Measurements from ENCODE around the gene FRMD6.

The FRMD6 gene

DNA sequence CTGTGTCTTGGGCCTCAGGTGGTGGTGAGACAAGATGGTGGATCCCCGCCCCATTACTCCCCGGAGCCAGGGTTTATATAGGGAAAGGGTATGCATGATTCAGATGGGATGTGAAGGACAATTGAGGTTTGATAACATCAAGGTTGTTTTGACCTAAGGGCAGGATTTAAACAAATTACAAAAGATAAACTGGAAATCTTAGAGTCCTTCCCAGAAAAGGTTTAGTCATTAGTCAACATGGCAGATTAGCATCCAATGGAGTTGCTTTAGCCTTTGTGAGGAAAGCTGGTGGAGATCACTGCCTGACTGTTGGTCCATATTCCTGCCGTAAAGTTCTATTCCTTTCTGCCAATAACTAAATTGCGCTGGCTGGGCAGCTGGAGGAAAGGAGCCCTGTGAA, 15.6 kb upstream of the FRMD6 start:
- no peak for DNase-seq
- no peaks in the 10 kb centered on the region for H3K9me3 ChIP-seq
- TF ChIP-seq, protein P1, sequence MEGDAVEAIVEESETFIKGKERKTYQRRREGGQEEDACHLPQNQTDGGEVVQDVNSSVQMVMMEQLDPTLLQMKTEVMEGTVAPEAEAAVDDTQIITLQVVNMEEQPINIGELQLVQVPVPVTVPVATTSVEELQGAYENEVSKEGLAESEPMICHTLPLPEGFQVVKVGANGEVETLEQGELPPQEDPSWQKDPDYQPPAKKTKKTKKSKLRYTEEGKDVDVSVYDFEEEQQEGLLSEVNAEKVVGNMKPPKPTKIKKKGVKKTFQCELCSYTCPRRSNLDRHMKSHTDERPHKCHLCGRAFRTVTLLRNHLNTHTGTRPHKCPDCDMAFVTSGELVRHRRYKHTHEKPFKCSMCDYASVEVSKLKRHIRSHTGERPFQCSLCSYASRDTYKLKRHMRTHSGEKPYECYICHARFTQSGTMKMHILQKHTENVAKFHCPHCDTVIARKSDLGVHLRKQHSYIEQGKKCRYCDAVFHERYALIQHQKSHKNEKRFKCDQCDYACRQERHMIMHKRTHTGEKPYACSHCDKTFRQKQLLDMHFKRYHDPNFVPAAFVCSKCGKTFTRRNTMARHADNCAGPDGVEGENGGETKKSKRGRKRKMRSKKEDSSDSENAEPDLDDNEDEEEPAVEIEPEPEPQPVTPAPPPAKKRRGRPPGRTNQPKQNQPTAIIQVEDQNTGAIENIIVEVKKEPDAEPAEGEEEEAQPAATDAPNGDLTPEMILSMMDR (IDR thresholded peaks at IDR 0.05; ENCODE audit: low read depth, low read length) = no peak

DNA sequence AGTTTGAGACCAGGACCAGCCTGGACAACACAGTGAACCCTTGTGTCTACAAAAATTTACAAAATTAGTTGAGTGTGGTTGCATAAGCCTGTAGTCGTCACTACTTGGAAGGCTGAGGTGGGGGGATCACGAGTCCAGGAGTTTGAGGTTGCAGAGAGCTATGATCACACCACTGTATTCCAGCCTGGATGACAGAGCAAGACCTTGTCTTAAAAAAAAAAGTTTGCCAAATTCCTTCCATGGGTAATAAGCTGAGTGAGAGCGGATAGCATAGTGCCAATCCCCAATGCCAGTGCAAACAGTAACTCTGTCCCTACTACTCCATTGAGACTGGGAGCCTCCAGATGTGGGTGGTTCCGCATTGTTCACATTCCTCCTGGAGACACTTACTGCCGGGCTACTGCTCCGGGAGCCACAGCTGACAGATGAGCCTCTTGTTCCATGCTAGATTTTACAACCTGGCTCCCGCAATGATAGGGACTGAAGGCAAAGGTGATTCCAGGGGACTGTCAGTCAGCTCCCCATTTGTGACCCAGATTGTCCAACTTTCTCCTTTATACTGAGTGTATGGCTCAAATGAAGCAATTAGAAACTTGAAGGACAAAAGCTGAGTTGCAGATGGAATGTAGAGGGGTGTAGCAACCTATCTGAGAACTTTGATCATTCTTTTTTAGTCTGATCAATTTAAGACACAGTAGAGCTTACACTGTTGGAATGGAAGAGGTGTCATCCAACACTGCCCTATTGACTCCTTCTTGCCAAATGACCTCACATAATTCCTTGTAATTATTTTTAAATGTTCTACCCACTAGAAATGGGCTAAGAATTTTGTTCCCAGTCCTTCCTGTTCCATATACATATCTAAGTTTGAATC, 13.4 kb upstream of the FRMD6 start:
- TF ChIP-seq, protein P1 (IDR thresholded peaks at IDR 0.05; ENCODE audit: low read depth, low read length) = no peak

More for the DNA sequence above, 15.6 kb upstream of the FRMD6 start:
- no peak overlapping the region for H3K4me3 ChIP-seq (ENCODE audit: low read depth, low read length)
- H3K36me3 ChIP-seq = no peaks in the 10 kb centered on the region
- no peaks in the 10 kb centered on the region for H3K27me3 ChIP-seq
- peaks cover 24% of the 10 kb centered on the region for H3K4me1 ChIP-seq

DNA sequence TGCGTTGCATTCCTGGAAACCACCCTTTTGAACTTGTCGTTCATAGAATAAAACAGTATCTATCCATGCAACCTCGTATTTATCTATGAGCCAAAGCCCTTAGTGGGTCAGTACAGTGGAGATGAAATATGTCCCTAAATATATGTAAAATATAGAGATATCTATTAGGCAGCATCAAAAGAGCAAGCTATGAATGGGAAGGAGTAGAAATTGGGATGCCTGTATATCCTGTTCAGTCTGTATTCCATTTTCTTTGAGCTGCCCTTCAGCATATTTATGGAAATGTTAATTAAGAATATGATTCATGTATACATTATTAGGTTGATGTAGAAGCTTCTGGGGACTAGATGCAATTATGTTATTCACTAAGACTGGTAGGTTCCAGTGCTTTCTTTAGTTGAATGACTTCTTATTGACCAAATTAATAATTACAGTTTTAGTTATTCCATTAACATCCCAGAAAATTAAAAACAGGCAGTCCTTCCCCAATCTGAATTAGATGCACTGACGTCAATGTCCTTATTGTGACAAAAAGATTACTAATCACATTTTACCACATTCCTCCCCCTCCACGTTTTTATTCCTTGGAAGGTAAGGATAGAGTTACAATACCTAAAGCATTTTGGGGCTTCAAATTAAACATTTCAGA, 11.9 kb upstream of the FRMD6 start:
- no peak for DNase-seq
- H3K36me3 ChIP-seq = no peaks in the 10 kb centered on the region
- no peaks in the 10 kb centered on the region for H3K9me3 ChIP-seq
- no peaks in the 10 kb centered on the region for H3K27me3 ChIP-seq
- H3K4me1 ChIP-seq = peaks cover 24% of the 10 kb centered on the region
- TF ChIP-seq, protein P1 (IDR thresholded peaks at IDR 0.05; ENCODE audit: low read depth, low read length) = no peak
- no peak overlapping the region for H3K4me3 ChIP-seq (ENCODE audit: low read depth, low read length)

More for the DNA sequence above, 13.4 kb upstream of the FRMD6 start:
- no peaks in the 10 kb centered on the region for H3K36me3 ChIP-seq
- no peaks in the 10 kb centered on the region for H3K9me3 ChIP-seq
- no peak overlapping the region for H3K4me3 ChIP-seq (ENCODE audit: low read depth, low read length)
- H3K27me3 ChIP-seq = no peaks in the 10 kb centered on the region
- no peak for DNase-seq
- H3K4me1 ChIP-seq = peaks cover 24% of the 10 kb centered on the region

DNA sequence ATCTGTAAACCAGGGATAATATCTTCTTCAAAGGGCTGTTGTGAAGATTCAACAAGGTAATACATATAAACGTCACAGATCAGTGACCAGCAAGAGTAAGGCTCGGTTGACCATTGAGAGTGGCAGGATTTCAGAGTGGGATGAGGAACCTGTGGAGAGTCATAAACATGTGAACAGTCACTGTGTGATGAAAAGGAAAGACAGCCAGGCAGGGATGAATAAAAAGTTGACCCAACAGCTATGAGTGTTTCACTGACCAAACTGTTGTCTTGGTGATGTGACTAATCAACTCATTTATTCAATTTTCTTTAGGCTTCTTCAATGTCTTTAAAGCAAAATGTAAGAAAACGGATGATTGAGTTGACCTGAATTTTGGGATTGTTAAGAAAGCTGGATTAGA, 8.6 kb upstream of the FRMD6 start:
- TF ChIP-seq, protein P1 (IDR thresholded peaks at IDR 0.05; ENCODE audit: low read depth, low read length) = no peak
- H3K4me3 ChIP-seq (ENCODE audit: low read depth, low read length) = no peak overlapping the region
- no peak for DNase-seq

DNA sequence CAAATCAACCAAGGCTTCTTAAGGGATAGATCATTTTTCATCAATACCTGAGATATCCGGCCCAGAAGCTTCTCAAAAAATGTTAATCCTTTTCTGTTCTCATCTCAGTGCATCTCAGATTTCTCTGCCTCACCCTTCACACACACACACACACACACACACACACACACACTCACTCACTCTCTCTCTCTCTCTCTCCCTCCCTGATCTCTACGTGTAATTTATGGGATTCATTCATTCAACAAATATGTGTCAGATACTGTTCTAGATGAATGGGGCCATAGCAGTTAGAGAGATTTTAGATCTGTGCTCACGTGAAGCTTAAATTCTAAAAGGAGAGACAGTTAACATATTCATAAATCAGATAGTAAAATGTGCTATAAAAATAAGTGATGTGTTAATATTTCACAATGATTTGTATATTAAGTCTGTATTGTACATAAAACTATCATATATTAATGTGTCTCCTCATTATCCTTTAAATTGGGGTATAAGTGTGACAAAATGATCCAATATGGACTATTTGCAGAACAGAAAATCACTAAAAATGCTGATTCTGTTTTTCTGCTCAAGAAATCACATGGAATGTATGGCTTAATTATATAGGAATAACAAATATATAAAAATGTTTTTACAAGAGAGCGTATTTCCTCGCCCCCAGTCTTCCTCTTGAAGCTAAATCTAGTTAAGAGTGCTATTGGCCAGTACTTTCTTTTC, 7.3 kb upstream of the FRMD6 start:
- TF ChIP-seq, protein P1 (IDR thresholded peaks at IDR 0.05; ENCODE audit: low read depth, low read length) = no peak
- Histone ChIP-seq H3K4me3 (ENCODE audit: low read depth, low read length) (no peak overlapping the region), H3K27me3 (no peaks in the 10 kb centered on the region), H3K4me1 (peaks cover 12% of the 10 kb centered on the region), H3K36me3 (no peaks in the 10 kb centered on the region), H3K9me3 (no peaks in the 10 kb centered on the region)
- DNase-seq = no peak

More for the DNA sequence above, 8.6 kb upstream of the FRMD6 start:
- H3K27me3 ChIP-seq = no peaks in the 10 kb centered on the region
- no peaks in the 10 kb centered on the region for H3K36me3 ChIP-seq
- H3K9me3 ChIP-seq = no peaks in the 10 kb centered on the region
- peaks cover 6% of the 10 kb centered on the region for H3K4me1 ChIP-seq

All from BE2C (cell line).